ENCODE data around the gene TRIOBP.
"Not testable (repeated sequence)": the region's sequence is repeated elsewhere in the genome, so short reads cannot be mapped to it uniquely, and the experiment has no call there.

The TRIOBP gene

DNA sequence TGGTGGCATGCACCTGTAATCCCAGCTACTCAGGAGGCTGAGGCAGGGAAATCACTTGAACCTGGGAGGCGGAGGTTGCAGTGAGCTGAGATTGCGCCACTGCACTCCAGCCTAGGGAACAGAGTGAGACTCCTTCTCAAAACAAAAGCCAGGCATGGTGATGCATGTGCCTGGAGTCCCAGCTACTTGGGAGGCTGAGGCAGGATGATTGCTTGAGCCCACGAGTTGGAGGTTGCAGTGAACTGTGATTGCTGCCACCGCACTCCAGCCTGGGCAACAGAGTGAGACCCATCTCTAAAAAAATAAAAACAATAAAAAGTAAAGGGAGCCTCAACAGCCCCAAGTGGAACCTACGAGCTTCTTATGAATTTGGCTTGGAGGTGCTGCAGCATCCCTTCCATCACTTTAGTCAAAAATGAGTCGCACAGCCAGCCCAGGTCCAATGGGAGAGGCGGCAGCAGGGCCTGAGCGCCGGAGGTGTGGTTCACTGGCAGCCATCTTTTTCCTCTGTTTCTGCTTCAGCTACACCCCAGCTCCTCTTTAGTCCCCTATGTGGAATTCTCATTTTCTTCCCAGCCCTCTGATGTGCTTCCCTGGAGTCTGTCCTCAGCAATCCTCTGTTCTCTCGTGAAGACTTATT lies 81.6 kb downstream of the TRIOBP start:
- DNase-seq = no peak

DNA sequence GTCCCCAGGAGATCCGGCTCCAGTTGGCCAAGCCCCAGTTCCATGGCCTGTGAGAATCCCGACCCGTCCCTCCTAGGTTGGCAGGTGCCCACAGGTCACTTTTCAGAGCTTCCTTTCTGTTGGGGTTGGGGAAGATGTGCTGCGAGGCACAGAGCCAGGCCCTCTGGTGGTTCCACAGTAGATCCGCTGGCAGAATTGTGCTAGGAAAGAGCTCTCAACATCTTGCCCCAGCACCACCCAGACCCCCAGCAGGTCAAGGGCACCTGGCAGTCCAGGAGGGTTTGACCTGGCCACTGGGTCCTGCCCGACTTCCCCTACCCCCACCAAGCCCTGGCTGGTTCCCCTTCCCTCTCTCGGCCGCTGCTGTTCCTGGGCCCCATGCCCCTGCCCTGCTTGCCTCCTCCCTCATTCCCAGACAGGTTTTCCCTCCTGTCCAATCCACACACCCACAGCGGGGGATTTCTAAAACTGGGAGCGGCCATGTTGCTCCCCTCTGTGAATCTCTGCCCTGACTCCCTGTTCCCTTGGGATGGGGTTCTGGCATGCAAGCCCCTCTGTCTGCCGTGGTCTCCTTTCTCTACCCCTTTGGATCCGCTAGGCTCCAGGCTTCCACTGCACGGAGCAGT lies 84.7 kb downstream of the TRIOBP start:
- no peak for DNase-seq

DNA sequence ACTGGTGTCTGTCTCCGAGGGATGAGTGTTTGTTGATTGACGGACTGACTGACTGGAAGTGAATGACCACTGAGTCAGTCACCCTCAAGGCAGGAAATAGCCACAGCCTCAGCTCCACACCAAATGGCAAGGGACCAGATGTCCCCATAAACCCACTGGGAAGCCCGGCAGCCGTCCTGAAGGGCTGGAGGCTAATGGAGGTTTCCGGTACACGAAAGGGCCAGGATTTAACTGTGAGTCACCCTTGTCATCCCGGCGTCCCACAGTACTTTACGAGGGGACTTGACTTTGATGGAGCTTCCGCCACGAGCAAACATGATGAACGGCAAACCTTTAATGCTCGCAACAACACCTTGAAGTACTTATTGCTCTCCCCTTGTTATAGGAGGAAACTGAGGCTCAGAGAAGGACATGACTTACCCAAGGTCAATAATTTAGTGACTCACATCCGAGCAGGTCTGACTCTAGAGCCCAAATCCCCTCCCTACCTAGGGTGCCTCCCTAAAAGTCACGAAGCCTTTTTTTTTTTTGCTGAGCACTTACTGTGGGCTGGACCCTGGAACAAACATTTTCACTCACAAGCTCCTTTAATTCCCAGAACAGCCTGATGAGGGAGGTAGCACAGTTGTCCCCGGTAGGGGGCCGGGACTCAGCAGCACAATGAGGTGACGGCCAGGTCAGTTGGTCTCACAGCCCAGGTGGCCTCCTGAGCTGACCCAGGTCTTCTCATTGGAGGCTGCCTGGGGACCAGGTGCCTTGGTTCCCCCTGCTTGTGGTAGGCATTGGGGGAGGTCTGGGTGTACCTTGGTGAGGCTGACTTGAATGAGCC lies 85.7 kb downstream of the TRIOBP start:
- DNase-seq = no peak

DNA sequence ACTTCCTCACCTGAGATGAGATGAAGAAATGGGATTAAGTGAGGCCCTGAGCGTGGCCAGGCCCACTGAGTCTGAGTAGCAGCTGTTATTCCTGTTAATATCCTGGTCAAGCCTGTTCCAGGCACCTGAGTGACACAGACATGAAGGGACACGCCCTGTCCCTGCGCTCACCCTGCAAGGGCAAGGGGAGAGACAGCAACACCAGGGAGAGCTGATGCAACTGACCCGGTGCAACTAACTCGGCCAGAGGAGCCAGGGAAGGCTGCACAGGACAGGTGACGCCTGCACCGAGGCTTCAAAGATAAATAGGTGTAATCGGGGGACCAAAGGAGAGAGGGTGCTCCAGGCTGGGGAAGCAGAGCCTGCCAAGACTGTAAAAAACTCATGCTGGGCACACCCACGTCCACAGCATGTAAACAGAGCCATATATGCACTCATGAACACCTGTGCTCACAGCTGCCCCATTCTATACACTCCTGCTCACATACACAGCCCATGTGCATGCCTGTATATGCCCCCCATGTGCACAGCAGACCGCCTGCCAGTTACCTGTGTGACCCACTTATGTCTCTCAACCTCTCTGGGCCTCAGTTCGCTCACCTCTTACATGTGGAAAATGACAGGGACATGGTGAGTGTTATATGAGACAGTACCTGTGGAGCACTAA lies 88.1 kb downstream of the TRIOBP start:
- DNase-seq = no peak

DNA sequence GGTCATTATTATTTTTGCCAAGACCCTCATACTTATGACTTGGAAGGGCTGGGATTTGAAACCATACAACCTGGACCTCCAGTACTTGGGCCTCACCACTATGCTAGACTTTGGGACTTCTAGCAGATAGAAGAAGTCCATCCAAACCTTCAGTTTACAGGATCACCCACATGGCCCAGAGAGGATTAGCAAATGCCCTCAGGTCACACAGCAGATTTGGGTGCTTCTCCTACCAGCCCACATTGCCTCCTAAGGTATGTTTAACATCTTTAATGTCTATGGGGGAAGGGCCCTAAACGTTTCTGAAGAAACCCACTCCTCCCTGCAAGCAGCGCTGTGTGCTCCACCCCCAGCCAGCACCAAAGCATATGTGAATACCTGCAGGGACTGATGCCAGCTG lies 93.4 kb downstream of the TRIOBP start:
- no peak for DNase-seq

DNA sequence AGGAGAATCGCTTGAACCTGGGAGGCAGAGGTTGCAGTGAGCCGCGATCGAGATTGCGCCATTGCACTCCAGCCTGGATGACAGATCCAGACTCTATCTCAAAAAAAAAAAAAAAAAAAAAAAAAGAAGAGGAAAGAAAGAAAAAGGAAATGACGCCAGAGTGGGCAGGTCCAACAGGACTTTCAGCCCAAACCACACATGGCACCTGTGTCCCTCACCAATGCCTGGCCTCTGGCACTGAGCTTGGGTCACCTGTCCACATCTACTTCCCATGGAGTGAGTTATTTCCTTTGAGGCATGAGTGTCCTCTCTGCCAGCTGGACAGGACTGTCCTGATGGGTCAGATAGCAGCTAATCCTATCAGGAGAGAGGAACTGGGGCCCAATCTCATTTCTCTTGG lies 95.6 kb downstream of the TRIOBP start:
- no peak for DNase-seq

DNA sequence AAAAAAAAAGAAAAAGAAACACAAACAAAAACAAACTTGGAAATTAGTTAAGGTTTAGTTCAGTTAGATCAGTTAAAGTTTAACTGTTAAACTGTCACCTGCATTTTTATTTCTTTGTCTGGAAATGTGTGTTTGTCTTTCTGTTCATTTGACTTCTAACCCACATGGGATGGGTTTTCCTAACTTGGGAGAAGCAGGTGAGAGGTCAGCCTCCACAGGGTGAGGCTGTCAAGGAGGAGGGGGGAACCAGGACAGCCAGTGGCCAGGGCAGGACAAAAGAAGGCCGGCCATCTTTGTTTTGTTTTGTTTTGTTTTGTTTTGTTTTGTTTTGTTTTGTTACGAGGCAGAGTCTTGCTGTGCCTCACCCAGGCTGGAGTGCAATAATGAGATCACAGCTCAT lies 97.5 kb downstream of the TRIOBP start:
- no peak for DNase-seq

DNA sequence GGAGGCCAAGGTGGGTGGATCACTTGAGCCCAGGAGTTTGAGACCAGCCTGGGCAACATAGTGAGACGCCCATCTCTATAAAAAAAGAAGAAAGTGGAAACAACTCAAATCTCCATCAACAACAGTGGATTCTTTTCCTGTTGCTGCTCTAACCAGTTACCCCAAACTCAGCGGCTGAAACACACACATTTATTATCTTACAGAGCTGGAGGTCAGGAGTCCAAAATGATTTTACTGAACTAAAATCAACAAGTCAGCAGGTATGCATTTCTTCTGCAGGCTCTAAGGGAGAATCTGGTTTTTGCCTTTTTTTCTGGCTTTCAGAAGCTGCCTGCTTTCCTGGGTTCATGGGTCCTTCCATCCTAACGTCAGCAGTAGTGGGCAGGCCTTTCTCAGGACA lies 99.2 kb downstream of the TRIOBP start:
- no peak for DNase-seq

DNA sequence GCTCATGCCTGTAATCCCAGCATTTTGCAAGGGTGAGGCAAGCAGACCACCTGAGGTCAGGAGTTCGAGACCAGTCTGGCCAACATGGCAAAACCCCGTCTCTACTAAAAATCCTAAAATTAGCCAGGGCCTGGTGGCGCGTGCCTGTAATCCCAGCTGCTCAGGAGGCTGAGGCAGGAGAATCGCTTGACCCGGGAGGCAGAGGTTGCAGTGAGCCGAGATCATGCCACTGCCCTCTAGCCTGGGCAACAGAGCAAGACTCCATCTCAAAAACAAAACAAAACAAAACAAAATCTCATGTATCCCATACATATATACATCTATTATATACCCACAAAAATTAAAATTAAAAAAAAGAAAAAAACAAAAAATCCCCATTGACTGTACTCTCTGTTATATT lies 100.4 kb downstream of the TRIOBP start:
- not testable (repeated sequence) for DNase-seq

DNA sequence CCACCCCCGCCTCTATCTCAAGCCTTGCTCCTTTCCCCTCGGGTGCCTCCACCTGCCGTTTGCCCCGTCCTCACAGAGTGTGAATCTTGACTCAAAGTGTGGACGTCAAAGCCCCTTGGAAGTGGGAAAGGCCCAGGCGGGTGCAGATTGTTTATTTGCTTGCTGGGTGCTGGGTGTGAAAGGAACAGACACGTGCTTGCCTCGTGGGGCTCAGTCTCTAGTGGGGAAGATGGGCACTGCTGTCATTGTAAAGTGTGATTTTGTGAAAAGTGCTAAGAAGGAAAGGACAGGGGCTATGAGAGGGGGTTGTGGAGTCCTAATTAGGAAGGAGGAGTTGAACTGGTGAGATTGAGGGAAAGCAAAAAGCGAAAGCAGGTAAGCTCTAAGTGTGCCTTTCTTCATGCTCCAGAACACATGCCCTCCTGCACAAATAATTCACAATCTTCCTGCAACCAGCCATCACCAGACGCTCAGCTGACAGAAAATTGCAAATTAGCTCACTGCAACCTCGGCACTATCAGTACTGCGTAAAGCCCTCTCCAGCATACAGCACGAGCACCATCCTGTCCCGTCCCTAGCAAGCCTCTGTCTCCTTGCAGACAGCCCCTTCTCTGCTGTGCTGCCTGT lies 101.1 kb downstream of the TRIOBP start:
- DNase-seq = no peak

DNA sequence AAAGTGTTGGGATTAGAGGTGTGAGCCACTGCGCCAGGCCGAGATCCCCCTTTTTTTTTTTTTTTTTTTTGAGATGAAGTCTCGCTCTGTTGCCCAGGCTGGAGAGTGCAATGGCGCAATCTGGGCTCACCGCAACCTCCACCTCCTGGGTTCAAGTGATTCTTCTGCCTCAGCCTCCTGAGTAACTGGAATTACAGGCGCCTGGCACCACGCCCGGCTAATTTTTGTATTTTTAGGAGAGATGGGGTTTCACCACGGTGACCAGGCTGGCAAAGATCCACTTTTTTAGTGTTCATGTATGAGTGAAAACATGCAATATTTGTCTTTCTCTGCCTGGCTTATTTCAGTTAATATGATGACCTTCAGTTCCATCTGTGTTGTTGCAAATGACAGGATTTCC lies 103.1 kb downstream of the TRIOBP start:
- DNase-seq = not testable (repeated sequence)

DNA sequence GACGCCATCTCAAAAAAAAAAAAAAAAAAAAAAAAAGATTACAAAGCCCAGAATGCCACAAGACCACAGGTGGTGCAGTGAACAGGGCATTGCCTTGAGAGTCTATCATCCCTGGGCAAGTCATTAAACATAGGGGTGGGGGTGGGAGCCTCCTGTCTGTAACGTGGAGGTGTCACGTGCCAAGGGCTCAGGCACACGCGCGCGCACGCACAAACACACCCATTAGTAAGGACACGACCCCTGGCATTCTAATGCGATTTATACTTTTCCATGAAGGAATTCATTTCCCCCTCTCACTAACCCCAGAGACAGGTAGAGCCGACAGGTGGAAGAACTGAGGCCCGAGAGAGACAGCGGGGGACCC lies 105.1 kb downstream of the TRIOBP start:
- DNase-seq = no peak

DNA sequence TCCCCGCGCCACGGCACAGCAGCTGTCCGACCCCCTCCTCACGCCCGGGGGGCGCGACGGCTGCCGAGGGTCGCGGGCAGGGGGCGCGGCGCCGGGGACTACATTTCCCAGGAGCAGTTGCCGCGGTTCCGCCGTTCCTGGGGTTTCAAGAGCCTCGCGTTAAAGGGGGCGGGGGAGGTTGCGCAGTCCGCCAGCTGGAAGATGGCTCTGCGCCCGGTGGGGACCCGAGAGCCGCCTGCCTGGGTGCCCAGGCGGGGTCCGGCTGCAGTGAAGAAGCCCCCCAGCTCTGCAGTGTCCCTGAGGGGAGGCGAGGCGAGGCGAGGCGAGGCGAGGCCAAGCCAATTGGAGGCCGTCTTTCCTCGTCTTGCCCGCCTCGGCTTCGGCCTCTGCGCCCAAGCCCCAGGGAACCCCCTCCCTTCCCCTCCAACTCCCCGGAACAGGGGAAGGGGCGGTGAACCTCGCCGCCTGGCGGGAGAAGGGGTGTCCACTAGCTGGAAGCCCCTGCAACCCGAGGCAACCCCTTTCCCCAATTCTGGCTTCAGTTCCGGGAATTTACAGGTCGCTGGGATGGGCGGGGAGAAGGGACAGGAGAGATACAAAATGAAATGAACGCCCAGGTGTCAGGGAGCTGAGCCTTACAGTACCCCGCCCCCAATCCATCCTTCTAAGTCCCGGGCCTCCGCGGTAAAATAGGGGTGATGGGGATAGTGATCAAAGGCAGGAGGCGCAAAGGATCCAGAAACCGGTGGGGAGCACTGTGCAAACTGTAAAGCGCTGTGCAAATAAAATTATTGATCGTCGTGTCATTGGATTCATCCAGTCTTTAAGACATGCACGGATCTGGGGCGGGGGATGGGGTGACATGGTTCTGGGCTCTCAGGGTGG lies 105.7 kb downstream of the TRIOBP start:
- DNase-seq = no peak

DNA sequence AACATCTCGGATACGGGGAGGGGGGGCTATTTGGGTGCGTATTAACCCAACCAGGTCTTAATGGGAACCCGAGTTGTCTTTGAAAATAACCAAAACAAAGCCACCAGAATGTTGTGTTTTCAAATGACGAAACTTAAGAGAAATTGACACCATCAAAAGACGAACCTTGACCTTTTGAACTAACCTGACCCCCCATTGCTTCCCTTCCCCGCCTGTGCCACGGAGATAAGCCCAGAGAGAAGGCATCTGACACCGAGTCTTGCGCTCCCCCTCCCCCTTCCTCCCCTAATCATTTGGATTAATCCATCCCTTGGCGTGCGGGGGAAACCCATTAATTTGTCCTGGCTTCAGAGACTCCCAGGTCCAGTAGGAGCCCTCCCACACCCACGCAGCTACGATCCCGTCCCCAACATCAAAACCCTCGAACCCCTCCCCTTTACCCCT lies 106.4 kb downstream of the TRIOBP start:
- no peak for DNase-seq

DNA sequence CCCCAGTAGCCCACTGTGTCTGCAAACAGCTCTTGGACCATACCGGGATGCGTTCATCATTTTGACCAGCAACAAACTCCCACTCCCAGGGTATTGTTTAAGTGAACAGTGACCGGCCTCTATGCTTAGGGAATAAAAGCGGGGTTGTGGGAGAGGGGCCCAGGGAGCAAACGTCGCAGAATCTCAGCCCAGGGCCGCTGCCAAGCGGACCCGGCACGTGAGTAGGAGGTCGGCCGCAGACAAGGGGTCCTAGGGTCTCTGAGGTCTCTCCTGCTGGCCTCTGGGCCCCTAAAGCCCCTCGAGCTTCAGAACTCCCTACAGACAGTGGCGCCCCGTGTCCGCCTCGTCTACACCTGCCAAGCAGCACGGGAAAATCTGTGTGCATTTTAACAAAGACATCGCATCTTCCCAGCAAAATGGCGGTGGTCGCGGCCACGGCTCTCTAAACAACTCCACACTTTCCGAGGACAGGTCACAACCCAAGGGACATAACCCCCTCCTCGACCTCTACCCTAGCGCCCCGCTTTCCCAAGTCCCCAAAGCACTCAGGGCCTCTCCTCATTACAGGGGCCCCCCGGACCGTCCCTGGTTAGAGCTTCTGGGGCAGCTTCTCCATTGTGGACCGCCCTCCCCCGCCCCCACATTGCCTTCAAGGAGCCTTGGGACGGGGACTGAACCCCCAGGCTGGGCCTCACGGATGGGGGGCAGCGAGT lies 106.9 kb downstream of the TRIOBP start:
- no peak for DNase-seq

DNA sequence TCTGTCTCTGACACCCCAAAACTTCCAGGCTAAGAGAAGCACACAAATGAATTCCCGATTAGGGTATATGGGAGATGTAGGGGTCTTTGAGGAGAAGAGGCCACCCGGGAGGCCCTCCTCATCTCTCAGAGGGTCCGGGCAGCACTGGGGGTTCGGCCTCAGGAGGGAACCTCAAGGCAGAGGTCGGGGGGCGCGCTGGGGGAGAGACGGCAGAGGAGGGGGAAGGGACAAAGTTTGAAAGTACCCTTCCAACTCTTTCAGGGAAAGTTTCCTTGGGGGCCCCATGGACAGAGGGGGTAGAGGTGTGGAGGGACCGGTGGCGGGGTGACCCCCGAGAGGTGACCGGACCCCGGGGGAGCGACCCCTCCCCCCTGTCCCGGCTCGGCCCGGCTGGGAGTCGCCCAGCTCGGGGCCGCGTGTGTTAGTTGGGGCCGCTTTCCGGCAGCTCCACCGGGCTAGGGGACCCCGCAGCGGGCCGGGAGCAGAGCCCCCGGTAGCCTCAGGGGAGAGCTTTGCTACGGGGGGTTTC lies 107.6 kb downstream of the TRIOBP start:
- no peak for DNase-seq

DNA sequence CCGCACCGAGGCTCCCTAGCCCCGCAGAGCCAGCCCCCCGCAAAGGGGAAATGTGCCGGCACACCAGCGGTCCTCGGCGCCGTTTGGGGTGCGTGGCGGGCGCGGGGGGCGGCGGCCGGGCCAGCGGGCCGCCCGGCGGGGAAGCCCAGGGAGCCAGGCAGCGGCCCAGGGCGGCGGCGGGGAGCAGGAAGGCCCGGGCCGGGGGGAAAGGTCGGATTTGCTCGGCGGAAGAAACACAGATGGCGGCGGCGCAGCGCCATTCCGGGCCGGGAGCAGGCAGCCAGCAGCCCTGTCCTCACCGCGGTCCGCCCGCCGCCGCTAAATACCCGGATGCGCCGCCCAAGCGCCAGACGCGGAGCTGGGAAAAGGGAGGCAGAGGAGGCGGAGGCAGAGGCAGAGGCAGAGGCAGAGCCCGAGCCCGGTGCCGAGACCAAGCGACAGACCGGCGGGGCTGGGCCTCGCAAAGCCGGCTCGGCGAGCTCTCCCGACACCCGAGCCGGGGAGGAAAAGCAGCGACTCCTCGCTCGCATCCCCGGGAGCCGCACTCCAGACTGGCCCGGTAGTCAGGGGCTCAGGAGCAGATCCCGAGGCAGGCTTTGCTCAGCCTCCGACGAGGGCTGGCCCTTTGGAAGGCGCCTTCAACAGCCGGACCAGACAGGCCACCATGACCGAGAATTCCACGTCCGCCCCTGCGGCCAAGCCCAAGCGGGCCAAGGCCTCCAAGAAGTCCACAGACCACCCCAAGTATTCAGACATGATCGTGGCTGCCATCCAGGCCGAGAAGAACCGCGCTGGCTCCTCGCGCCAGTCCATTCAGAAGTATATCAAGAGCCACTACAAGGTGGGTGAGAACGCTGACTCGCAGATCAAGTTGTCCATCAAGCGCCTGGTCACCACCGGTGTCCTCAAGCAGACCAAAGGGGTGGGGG lies 108.3 kb downstream of the TRIOBP start:
- peak; percentile 50 for DNase-seq

DNA sequence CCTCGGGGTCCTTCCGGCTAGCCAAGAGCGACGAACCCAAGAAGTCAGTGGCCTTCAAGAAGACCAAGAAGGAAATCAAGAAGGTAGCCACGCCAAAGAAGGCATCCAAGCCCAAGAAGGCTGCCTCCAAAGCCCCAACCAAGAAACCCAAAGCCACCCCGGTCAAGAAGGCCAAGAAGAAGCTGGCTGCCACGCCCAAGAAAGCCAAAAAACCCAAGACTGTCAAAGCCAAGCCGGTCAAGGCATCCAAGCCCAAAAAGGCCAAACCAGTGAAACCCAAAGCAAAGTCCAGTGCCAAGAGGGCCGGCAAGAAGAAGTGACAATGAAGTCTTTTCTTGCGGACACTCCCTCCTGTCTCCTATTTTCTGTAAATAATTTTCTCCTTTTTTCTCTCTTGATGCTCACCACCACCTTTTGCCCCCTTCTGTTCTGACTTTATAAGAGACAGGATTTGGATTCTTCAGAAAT lies 109.0 kb downstream of the TRIOBP start:
- no peak for DNase-seq

DNA sequence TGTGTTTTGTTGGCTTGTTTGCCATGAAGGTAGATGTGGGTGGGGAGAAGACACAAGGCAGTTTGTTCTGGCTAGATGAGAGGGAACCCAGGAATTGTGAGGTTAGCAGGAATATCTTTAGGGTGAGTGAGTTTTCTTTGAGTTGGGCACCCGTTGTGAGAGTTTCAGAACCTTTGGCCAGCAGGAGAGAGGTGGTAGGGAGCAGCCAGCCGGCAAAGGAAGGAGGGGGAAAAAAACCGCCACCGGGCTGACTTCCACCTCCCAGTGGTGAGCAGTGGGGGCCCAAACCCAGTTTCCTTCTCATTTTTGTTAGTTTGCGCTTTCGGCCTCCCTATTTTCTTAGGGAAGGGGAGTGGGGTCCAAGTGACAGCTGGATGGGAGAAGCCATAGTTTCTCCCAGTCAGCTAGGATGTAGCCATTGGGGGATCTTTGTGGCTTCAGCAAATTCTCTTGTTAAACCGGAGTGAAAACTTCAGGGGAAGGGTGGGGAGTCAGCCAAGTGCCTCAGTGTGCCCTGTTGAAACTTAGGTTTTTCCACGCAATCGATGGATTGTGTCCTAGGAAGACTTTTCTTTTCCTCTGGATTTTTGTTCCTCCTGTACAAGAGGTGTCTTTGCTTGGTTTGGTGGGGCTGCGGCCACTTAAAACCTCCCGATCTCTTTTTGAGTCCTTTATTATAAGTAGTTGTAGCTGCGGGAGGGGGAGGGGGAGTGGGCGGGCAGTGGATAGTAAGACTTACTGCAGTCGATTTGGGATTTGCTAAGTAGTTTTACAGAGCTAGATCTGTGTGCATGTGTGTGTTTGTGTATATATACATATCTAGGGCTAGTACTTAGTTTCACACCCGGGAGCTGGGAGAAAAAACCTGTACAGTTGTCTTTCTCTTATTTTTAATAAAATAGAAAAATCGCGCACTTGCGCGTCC lies 109.8 kb downstream of the TRIOBP start:
- DNase-seq = no peak

Data from NCI-H226 (cell line).